T-helper 17 cell (primary cell): ENCODE results near the gene KREMEN2. TPM values are rescaled to one million over a fixed set of nuclear protein-coding genes. Genes with fewer than 3 reads are reported as not detected.

Experiments
- ATAC-seq: fragments of 150-1000 bp; cut with Tn5 transposase; 2 replicates; pipeline ENCODE4 v1.10.0; 2021; ENCODE audit warnings: mild to moderate bottlenecking, moderate library complexity
- DNase-seq, 3 donors: peaks; one replicate each; pipeline versions ENCODE4 v3.0.0 to v3.0.0-alpha.2; 2020 to 2021
- H3K9me3 ChIP-seq: one replicate; pipeline ENCODE4 v1.7.0; 2013; ENCODE audit warnings: low read length, mild to moderate bottlenecking; ENCODE audit not compliant: control insufficient read depth, poor library complexity, severe bottlenecking
- H3K27ac Mint-ChIP-seq: one replicate; pipeline ENCODE4 v1.8.0; 2022; ENCODE audit warnings: mild to moderate bottlenecking, moderate library complexity, mixed read lengths
- H3K27me3 Mint-ChIP-seq: one replicate; pipeline ENCODE4 v1.8.0; 2022; ENCODE audit warnings: mixed read lengths
- H3K36me3 Mint-ChIP-seq: one replicate; pipeline ENCODE4 v1.8.0; 2022; ENCODE audit warnings: low read depth, mixed read lengths
- H3K4me1 Mint-ChIP-seq: one replicate; pipeline ENCODE4 v1.8.0; 2022; ENCODE audit warnings: mild to moderate bottlenecking, mixed read lengths
- H3K4me3 Mint-ChIP-seq: one replicate; pipeline ENCODE4 v1.8.0; 2022; ENCODE audit warnings: mild to moderate bottlenecking, moderate library complexity, mixed read lengths
- total RNA-seq, 4 donors: library from RNA in 2 of 4; stranded (reverse) in 2 of 4; gene quantifications; one replicate each; pipeline ENCODE4 v1.2.3 and lab custom pipeline; 2022 to 2026

KREMEN2 gene
- total RNA-seq, 2 donors from 2014 or later = not detected

GRCh38 chr16:3001316-3001715, 37.2 kb downstream of the KREMEN2 start:
- no peaks in the 10 kb centered on the region for H3K4me1 Mint-ChIP-seq
- no peaks in the 10 kb centered on the region for H3K9me3 ChIP-seq
- H3K4me3 Mint-ChIP-seq = no peak overlapping the region
- ATAC-seq = no peak
- H3K36me3 Mint-ChIP-seq = no peaks in the 10 kb centered on the region
- H3K27me3 Mint-ChIP-seq = peaks cover 15% of the 10 kb centered on the region
- H3K27ac Mint-ChIP-seq = no peak overlapping the region
- no peak for DNase-seq

GRCh38 chr16:3003582-3004270, 39.7 kb downstream of the KREMEN2 start:
- Mint-ChIP-seq H3K27me3 (peaks cover 15% of the 10 kb centered on the region), H3K36me3 (no peaks in the 10 kb centered on the region), H3K4me3 (peak overlapping the region; percentile 85), H3K27ac (no peak overlapping the region), H3K4me1 (peaks cover 17% of the 10 kb centered on the region)
- no peaks in the 10 kb centered on the region for H3K9me3 ChIP-seq
- DNase-seq (peak; percentile 90 to 94 (median 91)), ATAC-seq (peak; percentile 99)

GRCh38 chr16:3004319-3004718, 40.2 kb downstream of the KREMEN2 start:
- DNase-seq (no peak), ATAC-seq (no peak)
- H3K27ac Mint-ChIP-seq = no peak overlapping the region
- H3K27me3 Mint-ChIP-seq = peaks cover 10% of the 10 kb centered on the region
- H3K36me3 Mint-ChIP-seq = no peaks in the 10 kb centered on the region
- H3K4me3 Mint-ChIP-seq = no peak overlapping the region
- no peaks in the 10 kb centered on the region for H3K9me3 ChIP-seq
- H3K4me1 Mint-ChIP-seq = peaks cover 18% of the 10 kb centered on the region

GRCh38 chr16:3004781-3005284, 40.8 kb downstream of the KREMEN2 start:
- Mint-ChIP-seq H3K27me3 (peaks cover 7% of the 10 kb centered on the region), H3K36me3 (no peaks in the 10 kb centered on the region), H3K27ac (no peak overlapping the region), H3K4me3 (peak overlapping the region; percentile 79), H3K4me1 (peaks cover 18% of the 10 kb centered on the region)
- H3K9me3 ChIP-seq = no peaks in the 10 kb centered on the region
- ATAC-seq (no peak), DNase-seq (no peak)

- H3K27me3 Mint-ChIP-seq = no peaks in the 10 kb centered on the region
Observed at GRCh38 chr16:3007059-3007956, 43.2 kb downstream of the KREMEN2 start.

GRCh38 chr16:3007957-3008689, 44.0 kb downstream of the KREMEN2 start:
- H3K4me3 Mint-ChIP-seq = peak overlapping the region; percentile 84
- no peaks in the 10 kb centered on the region for H3K36me3 Mint-ChIP-seq
- no peaks in the 10 kb centered on the region for H3K27me3 Mint-ChIP-seq
- no peak overlapping the region for H3K27ac Mint-ChIP-seq
- DNase-seq (no peak), ATAC-seq (no peak)
- no peaks in the 10 kb centered on the region for H3K9me3 ChIP-seq
- H3K4me1 Mint-ChIP-seq = peaks cover 18% of the 10 kb centered on the region

More at GRCh38 chr16:3007059-3007956, 43.2 kb downstream of the KREMEN2 start:
- Mint-ChIP-seq H3K27ac (no peak overlapping the region), H3K4me1 (peaks cover 18% of the 10 kb centered on the region), H3K36me3 (no peaks in the 10 kb centered on the region), H3K4me3 (peak overlapping the region; percentile 84)
- ATAC-seq (no peak), DNase-seq (no peak)
- H3K9me3 ChIP-seq = no peaks in the 10 kb centered on the region

GRCh38 chr16:3008690-3009037, 44.6 kb downstream of the KREMEN2 start:
- H3K4me3 Mint-ChIP-seq = peak overlapping the region; percentile 84
- no peaks in the 10 kb centered on the region for H3K27me3 Mint-ChIP-seq
- peaks cover 18% of the 10 kb centered on the region for H3K4me1 Mint-ChIP-seq
- H3K9me3 ChIP-seq = no peaks in the 10 kb centered on the region
- ATAC-seq = no peak
- H3K27ac Mint-ChIP-seq = no peak overlapping the region
- DNase-seq = no peak
- no peaks in the 10 kb centered on the region for H3K36me3 Mint-ChIP-seq

GRCh38 chr16:3009568-3010390, 45.7 kb downstream of the KREMEN2 start:
- ATAC-seq (no peak), DNase-seq (no peak)
- Mint-ChIP-seq H3K27ac (no peak overlapping the region), H3K4me3 (no peak overlapping the region), H3K4me1 (peaks cover 20% of the 10 kb centered on the region), H3K27me3 (peaks cover 6% of the 10 kb centered on the region), H3K36me3 (no peaks in the 10 kb centered on the region)
- H3K9me3 ChIP-seq = no peaks in the 10 kb centered on the region

GRCh38 chr16:3010510-3010909, 46.4 kb downstream of the KREMEN2 start:
- H3K27me3 Mint-ChIP-seq = peaks cover 6% of the 10 kb centered on the region
- H3K27ac Mint-ChIP-seq = no peak overlapping the region
- no peaks in the 10 kb centered on the region for H3K36me3 Mint-ChIP-seq
- DNase-seq (no peak), ATAC-seq (no peak)
- H3K4me3 Mint-ChIP-seq = no peak overlapping the region
- H3K4me1 Mint-ChIP-seq = peaks cover 20% of the 10 kb centered on the region
- H3K9me3 ChIP-seq = no peaks in the 10 kb centered on the region

GRCh38 chr16:3012246-3012645, 48.2 kb downstream of the KREMEN2 start:
- H3K9me3 ChIP-seq = no peaks in the 10 kb centered on the region
- Mint-ChIP-seq H3K27ac (no peak overlapping the region), H3K27me3 (peaks cover 6% of the 10 kb centered on the region), H3K4me3 (no peak overlapping the region), H3K4me1 (peaks cover 16% of the 10 kb centered on the region), H3K36me3 (no peaks in the 10 kb centered on the region)
- DNase-seq = no peak
- ATAC-seq = peak; percentile 23

- no peak for DNase-seq
- H3K36me3 Mint-ChIP-seq = no peaks in the 10 kb centered on the region
- peaks cover 10% of the 10 kb centered on the region for H3K4me1 Mint-ChIP-seq
- H3K27ac Mint-ChIP-seq = no peak within 1 kb of the TSS
- peaks cover 6% of the 10 kb centered on the region for H3K27me3 Mint-ChIP-seq
- no peaks in the 10 kb centered on the region for H3K9me3 ChIP-seq
- peak within 1 kb of the TSS; percentile 7 for H3K4me3 Mint-ChIP-seq
- ATAC-seq = peak; percentile 58
Observed at GRCh38 chr16:3012828-3013420, 48.8 kb downstream of the KREMEN2 start, which contains the start of gene CLDN9. Gene CLDN9 (plus strand): TSS chr16:3012923. CDS start chr16:3013363, 440 bp downstream.

- peaks cover 6% of the 10 kb centered on the region for H3K27me3 Mint-ChIP-seq
- peak overlapping the region; percentile 7 for H3K4me3 Mint-ChIP-seq
Observed at GRCh38 chr16:3013491-3013951, 49.4 kb downstream of the KREMEN2 start.

More at GRCh38 chr16:3013491-3013951, 49.4 kb downstream of the KREMEN2 start:
- ATAC-seq (no peak), DNase-seq (no peak)
- H3K4me1 Mint-ChIP-seq = peaks cover 7% of the 10 kb centered on the region
- H3K9me3 ChIP-seq = no peaks in the 10 kb centered on the region
- H3K27ac Mint-ChIP-seq = no peak overlapping the region
- no peaks in the 10 kb centered on the region for H3K36me3 Mint-ChIP-seq
